Measurements from ENCODE around the gene OPTN. TPM values are rescaled to one million over a fixed set of nuclear protein-coding genes. Genes with fewer than 3 reads are reported as not detected.
A peak's percentile ranks its signal among the peaks of the same experiment; 100 is the strongest.
"Not testable (repeated sequence)": the region's sequence is repeated elsewhere in the genome, so short reads cannot be mapped to it uniquely, and the experiment has no call there.

The OPTN gene
- polyA plus RNA-seq, 5 donors, result 31.1 to 40.7 (median 35.4) TPM

- DNase-seq, result no peak
Observed at GRCh38 chr10:13117841-13118783, 18.1 kb downstream of the OPTN start.

GRCh38 chr10:13118784-13119410 is 18.9 kb downstream of the OPTN start:
- no peak for DNase-seq

- peak; percentile 28 to 46 for DNase-seq
Observed at GRCh38 chr10:13120786-13121499, 21.0 kb downstream of the OPTN start.

- no peak for DNase-seq
Observed at GRCh38 chr10:13121500-13121854, 21.5 kb downstream of the OPTN start.

GRCh38 chr10:13136651-13137050 is 36.7 kb downstream of the OPTN start:
- no peak for DNase-seq

GRCh38 chr10:13139150-13139549 is 39.2 kb downstream of the OPTN start:
- no peak for DNase-seq

- DNase-seq, result no peak
Observed at GRCh38 chr10:13139676-13140075, 39.7 kb downstream of the OPTN start.

- no peak for DNase-seq
Observed at GRCh38 chr10:13140627-13141190, 40.7 kb downstream of the OPTN start.

- DNase-seq, result no peak
Observed at GRCh38 chr10:13143766-13144165, 43.8 kb downstream of the OPTN start.

- no peak for DNase-seq
Observed at GRCh38 chr10:13144814-13145213, 44.9 kb downstream of the OPTN start.

- DNase-seq, result no peak
Observed at GRCh38 chr10:13146379-13146778, 46.4 kb downstream of the OPTN start.

GRCh38 chr10:13147161-13147560 is 47.2 kb downstream of the OPTN start:
- no peak for DNase-seq

GRCh38 chr10:13152296-13152695 is 52.3 kb downstream of the OPTN start:
- no peak for DNase-seq

- not testable (repeated sequence) for DNase-seq
Observed at GRCh38 chr10:13155860-13156259, 55.9 kb downstream of the OPTN start.

GRCh38 chr10:13158401-13158800 is 58.4 kb downstream of the OPTN start:
- no peak for DNase-seq

GRCh38 chr10:13160934-13161856 is 61.2 kb downstream of the OPTN start, which contains the start of gene MCM10:
Gene MCM10, plus strand, starts transcription at chr10:13161558. Its CDS starts 2,645 bp downstream, at chr10:13164203.
- peak; percentile 98 to 99 for DNase-seq

- no peak for DNase-seq
Observed at GRCh38 chr10:13161857-13162271, 61.9 kb downstream of the OPTN start.

- no peak for DNase-seq
Observed at GRCh38 chr10:13163859-13164258, 63.9 kb downstream of the OPTN start.

GRCh38 chr10:13165177-13165576 is 65.2 kb downstream of the OPTN start:
- no peak for DNase-seq

GRCh38 chr10:13167568-13167967 is 67.6 kb downstream of the OPTN start:
- no peak for DNase-seq

GRCh38 chr10:13168781-13169180 is 68.8 kb downstream of the OPTN start:
- no peak for DNase-seq
